ENCODE measurements around the gene PABPN1L. TPM values are rescaled to one million over a fixed set of nuclear protein-coding genes. Genes with fewer than 3 reads are reported as not detected.
A peak's percentile ranks its signal among the peaks of the same experiment; 100 is the strongest.

Gene PABPN1L
- total RNA-seq, 4 donors from 2014 or later: not detected

GRCh38 chr16:88871730-88872416 is 5.4 kb upstream of the PABPN1L start:
- intact Hi-C loops (cut with DNase I): no loop called here
- no peaks in the 10 kb centered on the region for H3K9me3 ChIP-seq
- peaks cover 0 to 9% (median 0%) of the 10 kb centered on the region in 4 donors for H3K4me1 ChIP-seq
- no peak for DNase-seq (ENCODE audit: extremely low spot score)
- H3K4me3 ChIP-seq: no peak overlapping the region
- H3K36me3 ChIP-seq: peaks cover 0 to 20% (median 0%) of the 10 kb centered on the region in 4 donors
- TF ChIP-seq POLR2A (IDR thresholded peaks at IDR 0.05; ENCODE audit: low read depth): no peak
- TF ChIP-seq POLR2AphosphoS5 (IDR thresholded peaks at IDR 0.05): no peak
- no peak for TF ChIP-seq CTCF (IDR thresholded peaks at IDR 0.05)
- TF ChIP-seq EP300 (IDR thresholded peaks at IDR 0.05): no peak
- H3K27me3 ChIP-seq: peaks cover 0 to 68% (median 3%) of the 10 kb centered on the region in 4 donors
- WGBS: 76% methylated on average over 15 of the region's 21 CpGs
- no peak overlapping the region for H3K27ac ChIP-seq (replicated peaks in 1 of 4)

- Histone ChIP-seq H3K27me3 (peaks cover 0 to 69% (median 3%) of the 10 kb centered on the region in 4 donors), H3K4me1 (peaks cover 0 to 9% (median 0%) of the 10 kb centered on the region in 4 donors), H3K4me3 (peak overlapping the region in 1 of 4 donors; percentile 21), H3K36me3 (peaks cover 0 to 14% (median 0%) of the 10 kb centered on the region in 4 donors), H3K27ac (replicated peaks in 1 of 4) (no peak overlapping the region), H3K9me3 (no peaks in the 10 kb centered on the region)
- no peak for TF ChIP-seq POLR2AphosphoS5 (IDR thresholded peaks at IDR 0.05)
- TF ChIP-seq CTCF (IDR thresholded peaks at IDR 0.05): no peak
- intact Hi-C loops (cut with DNase I): no loop called here
- 62% methylated on average over 4 of the region's 8 CpGs for WGBS
- no peak for DNase-seq (ENCODE audit: extremely low spot score)
These were observed 4.9 kb upstream of the PABPN1L start for GRCh38 chr16:88871349-88871702.

- no peak for TF ChIP-seq POLR2A (IDR thresholded peaks at IDR 0.05; ENCODE audit: low read depth)
- TF ChIP-seq CTCF (IDR thresholded peaks at IDR 0.05): no peak
- DNase-seq (ENCODE audit: extremely low spot score): no peak
- H3K36me3 ChIP-seq: peaks cover 0 to 9% (median 0%) of the 10 kb centered on the region in 4 donors
- intact Hi-C loops (cut with DNase I): no loop called here
- no peak overlapping the region for H3K27ac ChIP-seq (replicated peaks in 1 of 4)
- H3K9me3 ChIP-seq: no peaks in the 10 kb centered on the region
- H3K27me3 ChIP-seq: peaks cover 0 to 74% (median 3%) of the 10 kb centered on the region in 4 donors
- peak overlapping the region in 2 of 4 donors; percentile 7 to 21 for H3K4me3 ChIP-seq
- WGBS: 47% methylated on average over 10 of the region's 37 CpGs
- H3K4me1 ChIP-seq: peaks cover 0 to 9% (median 0%) of the 10 kb centered on the region in 4 donors
These were observed 4.3 kb upstream of the PABPN1L start for GRCh38 chr16:88870608-88871348.

GRCh38 chr16:88869673-88869980 is 3.2 kb upstream of the PABPN1L start:
- intact Hi-C loops (cut with DNase I): no loop called here
- Histone ChIP-seq H3K4me1 (peaks cover 0 to 9% (median 0%) of the 10 kb centered on the region in 4 donors), H3K36me3 (peaks cover 0 to 3% (median 0%) of the 10 kb centered on the region in 4 donors), H3K4me3 (no peak overlapping the region), H3K9me3 (no peaks in the 10 kb centered on the region), H3K27ac (replicated peaks in 1 of 4) (no peak overlapping the region), H3K27me3 (peaks cover 0 to 80% (median 3%) of the 10 kb centered on the region in 4 donors)
- 75% methylated on average over 7 of the region's 9 CpGs for WGBS
- DNase-seq (ENCODE audit: extremely low spot score): no peak
- TF ChIP-seq POLR2A (IDR thresholded peaks at IDR 0.05; ENCODE audit: low read depth) (no peak), POLR2AphosphoS5 (IDR thresholded peaks at IDR 0.05) (no peak), CTCF (IDR thresholded peaks at IDR 0.05) (no peak), EP300 (IDR thresholded peaks at IDR 0.05) (no peak)

Data from esophagus muscularis mucosa (tissue), 4 donors.